Measurements from ENCODE around the gene PDCD1. TPM values are rescaled to one million over a fixed set of nuclear protein-coding genes. Genes with fewer than 3 reads are reported as not detected.
A peak's percentile ranks its signal among the peaks of the same experiment; 100 is the strongest.

Gene PDCD1
- total and polyA plus RNA-seq, 2 of the 13 experiments (the other 11 are each of a cell fraction or from before 2014, with no cell fraction given), result 0.04 TPM; not detected in 1

DNA sequence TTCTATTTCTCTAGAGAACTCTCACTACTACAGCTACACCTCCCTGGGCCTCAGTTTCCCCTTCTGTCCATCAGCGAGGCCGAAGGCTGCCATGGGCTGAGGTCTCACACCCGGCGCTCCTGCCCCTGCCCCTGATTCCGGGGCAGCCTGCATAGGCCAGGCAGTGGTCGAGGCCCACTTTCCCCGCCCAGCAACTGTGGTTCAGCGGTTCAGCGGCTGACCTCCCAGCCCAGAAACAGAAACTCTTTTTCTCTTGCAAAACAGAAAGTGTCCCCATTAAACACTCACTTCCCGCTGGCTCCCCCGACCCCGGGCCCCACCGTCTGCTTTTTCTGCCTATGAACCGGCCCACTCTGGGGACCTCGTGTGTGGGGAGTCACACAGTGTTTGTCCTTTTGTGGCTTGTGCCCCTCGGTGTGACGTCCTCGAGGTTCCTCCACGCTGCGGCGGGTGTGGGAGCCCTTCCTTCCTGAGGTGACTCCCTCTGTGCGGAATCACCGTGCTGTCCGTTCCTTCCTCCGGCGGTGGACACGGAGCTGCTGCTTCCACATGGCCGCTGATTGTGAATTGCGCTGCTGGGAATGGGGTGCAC lies 16.0 kb downstream of the PDCD1 start (continued):
- TF ChIP-seq CBX1 (IDR thresholded peaks at IDR 0.05; ENCODE audit: low read depth), result no peak
- TF ChIP-seq TCF7L2 (IDR thresholded peaks at IDR 0.05; ENCODE audit: low read depth, low read length), result no peak
- TF ChIP-seq TCF7 (IDR thresholded peaks at IDR 0.05; ENCODE audit: low read depth), result no peak
- TF ChIP-seq ZNF557 (CRISPR knock-in tag; IDR thresholded peaks at IDR 0.05), result no peak
- TF ChIP-seq, protein P1, sequence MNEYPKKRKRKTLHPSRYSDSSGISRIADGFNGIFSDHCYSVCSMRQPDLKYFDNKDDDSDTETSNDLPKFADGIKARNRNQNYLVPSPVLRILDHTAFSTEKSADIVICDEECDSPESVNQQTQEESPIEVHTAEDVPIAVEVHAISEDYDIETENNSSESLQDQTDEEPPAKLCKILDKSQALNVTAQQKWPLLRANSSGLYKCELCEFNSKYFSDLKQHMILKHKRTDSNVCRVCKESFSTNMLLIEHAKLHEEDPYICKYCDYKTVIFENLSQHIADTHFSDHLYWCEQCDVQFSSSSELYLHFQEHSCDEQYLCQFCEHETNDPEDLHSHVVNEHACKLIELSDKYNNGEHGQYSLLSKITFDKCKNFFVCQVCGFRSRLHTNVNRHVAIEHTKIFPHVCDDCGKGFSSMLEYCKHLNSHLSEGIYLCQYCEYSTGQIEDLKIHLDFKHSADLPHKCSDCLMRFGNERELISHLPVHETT (CRISPR knock-in tag; conservative IDR thresholded peaks at IDR 0.05), result no peak
- TF ChIP-seq HNRNPLL (IDR thresholded peaks at IDR 0.05; ENCODE audit: low read depth, low read length, poor library complexity, severe bottlenecking), result peak; percentile 32
- TF ChIP-seq, protein P2, sequence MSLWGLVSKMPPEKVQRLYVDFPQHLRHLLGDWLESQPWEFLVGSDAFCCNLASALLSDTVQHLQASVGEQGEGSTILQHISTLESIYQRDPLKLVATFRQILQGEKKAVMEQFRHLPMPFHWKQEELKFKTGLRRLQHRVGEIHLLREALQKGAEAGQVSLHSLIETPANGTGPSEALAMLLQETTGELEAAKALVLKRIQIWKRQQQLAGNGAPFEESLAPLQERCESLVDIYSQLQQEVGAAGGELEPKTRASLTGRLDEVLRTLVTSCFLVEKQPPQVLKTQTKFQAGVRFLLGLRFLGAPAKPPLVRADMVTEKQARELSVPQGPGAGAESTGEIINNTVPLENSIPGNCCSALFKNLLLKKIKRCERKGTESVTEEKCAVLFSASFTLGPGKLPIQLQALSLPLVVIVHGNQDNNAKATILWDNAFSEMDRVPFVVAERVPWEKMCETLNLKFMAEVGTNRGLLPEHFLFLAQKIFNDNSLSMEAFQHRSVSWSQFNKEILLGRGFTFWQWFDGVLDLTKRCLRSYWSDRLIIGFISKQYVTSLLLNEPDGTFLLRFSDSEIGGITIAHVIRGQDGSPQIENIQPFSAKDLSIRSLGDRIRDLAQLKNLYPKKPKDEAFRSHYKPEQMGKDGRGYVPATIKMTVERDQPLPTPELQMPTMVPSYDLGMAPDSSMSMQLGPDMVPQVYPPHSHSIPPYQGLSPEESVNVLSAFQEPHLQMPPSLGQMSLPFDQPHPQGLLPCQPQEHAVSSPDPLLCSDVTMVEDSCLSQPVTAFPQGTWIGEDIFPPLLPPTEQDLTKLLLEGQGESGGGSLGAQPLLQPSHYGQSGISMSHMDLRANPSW (CRISPR knock-in tag; IDR thresholded peaks at IDR 0.05; ENCODE audit: borderline replicate concordance), result no peak
- TF ChIP-seq, protein P3, sequence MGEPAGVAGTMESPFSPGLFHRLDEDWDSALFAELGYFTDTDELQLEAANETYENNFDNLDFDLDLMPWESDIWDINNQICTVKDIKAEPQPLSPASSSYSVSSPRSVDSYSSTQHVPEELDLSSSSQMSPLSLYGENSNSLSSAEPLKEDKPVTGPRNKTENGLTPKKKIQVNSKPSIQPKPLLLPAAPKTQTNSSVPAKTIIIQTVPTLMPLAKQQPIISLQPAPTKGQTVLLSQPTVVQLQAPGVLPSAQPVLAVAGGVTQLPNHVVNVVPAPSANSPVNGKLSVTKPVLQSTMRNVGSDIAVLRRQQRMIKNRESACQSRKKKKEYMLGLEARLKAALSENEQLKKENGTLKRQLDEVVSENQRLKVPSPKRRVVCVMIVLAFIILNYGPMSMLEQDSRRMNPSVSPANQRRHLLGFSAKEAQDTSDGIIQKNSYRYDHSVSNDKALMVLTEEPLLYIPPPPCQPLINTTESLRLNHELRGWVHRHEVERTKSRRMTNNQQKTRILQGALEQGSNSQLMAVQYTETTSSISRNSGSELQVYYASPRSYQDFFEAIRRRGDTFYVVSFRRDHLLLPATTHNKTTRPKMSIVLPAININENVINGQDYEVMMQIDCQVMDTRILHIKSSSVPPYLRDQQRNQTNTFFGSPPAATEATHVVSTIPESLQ (CRISPR knock-in tag; conservative IDR thresholded peaks at IDR 0.05), result no peak
- TF ChIP-seq SAP130 (CRISPR knock-in tag; IDR thresholded peaks at IDR 0.05; ENCODE audit: low read depth), result no peak
- no peak for TF ChIP-seq ZFP1 (CRISPR knock-in tag; IDR thresholded peaks at IDR 0.05)
- no peak for TF ChIP-seq MTA3 (CRISPR knock-in tag; IDR thresholded peaks at IDR 0.05)
- no peak for TF ChIP-seq ZNF713 (CRISPR knock-in tag; IDR thresholded peaks at IDR 0.05)
- TF ChIP-seq FOXA1 (IDR thresholded peaks at IDR 0.05), result no peak
- TF ChIP-seq FOXA1 (CRISPR knock-in tag; IDR thresholded peaks at IDR 0.05), result no peak
- no peak for TF ChIP-seq ETV6 (CRISPR knock-in tag; conservative IDR thresholded peaks at IDR 0.05)
- TF ChIP-seq ZNF354B (CRISPR knock-in tag; IDR thresholded peaks at IDR 0.05), result no peak
- peak; percentile 29 for TF ChIP-seq IKZF4 (CRISPR knock-in tag; IDR thresholded peaks at IDR 0.05; ENCODE audit: borderline replicate concordance, low read depth, not compliant biosample characterization)
- no peak for TF ChIP-seq HNRNPUL1 (IDR thresholded peaks at IDR 0.05; ENCODE audit: low read depth, low read length)
- no peak for TF ChIP-seq SETDB1 (CRISPR knock-in tag; IDR thresholded peaks at IDR 0.05; ENCODE audit: borderline replicate concordance)
- TF ChIP-seq, protein P4, sequence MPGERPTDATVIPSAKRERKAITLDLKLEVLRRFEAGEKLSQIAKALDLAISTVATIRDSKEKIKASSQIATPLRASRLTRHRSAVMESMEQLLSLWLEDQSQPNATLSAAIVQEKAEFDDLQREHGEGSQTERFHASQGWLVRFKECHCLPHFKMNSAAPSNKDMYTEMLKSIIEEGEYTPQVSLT (CRISPR knock-in tag; IDR thresholded peaks at IDR 0.05; ENCODE audit: borderline replicate concordance, low read depth), result no peak
- no peak for TF ChIP-seq HOXA9 (CRISPR knock-in tag; IDR thresholded peaks at IDR 0.05; ENCODE audit: borderline replicate concordance)
- no peak for TF ChIP-seq KMT2B (CRISPR knock-in tag; IDR thresholded peaks at IDR 0.05)
- no peak for TF ChIP-seq ZZZ3 (CRISPR knock-in tag; IDR thresholded peaks at IDR 0.05; ENCODE audit: borderline replicate concordance)
- TF ChIP-seq, protein P5, sequence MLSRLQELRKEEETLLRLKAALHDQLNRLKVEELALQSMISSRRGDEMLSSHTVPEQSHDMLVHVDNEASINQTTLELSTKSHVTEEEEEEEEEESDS (CRISPR knock-in tag; IDR thresholded peaks at IDR 0.05; ENCODE audit: borderline replicate concordance), result no peak
- TF ChIP-seq SUZ12 (IDR thresholded peaks at IDR 0.05; ENCODE audit: low read depth, low read length), result no peak
